ENCODE results near the gene TMEM225B. TPM values are rescaled to one million over a fixed set of nuclear protein-coding genes. Genes with fewer than 3 reads are reported as not detected.
"Not testable (repeated sequence)": the region's sequence is repeated elsewhere in the genome, so short reads cannot be mapped to it uniquely, and the experiment has no call there.

The TMEM225B gene
- total and polyA plus RNA-seq, 4 donors: 0.20 to 1.4 (median 1.0) TPM

DNA sequence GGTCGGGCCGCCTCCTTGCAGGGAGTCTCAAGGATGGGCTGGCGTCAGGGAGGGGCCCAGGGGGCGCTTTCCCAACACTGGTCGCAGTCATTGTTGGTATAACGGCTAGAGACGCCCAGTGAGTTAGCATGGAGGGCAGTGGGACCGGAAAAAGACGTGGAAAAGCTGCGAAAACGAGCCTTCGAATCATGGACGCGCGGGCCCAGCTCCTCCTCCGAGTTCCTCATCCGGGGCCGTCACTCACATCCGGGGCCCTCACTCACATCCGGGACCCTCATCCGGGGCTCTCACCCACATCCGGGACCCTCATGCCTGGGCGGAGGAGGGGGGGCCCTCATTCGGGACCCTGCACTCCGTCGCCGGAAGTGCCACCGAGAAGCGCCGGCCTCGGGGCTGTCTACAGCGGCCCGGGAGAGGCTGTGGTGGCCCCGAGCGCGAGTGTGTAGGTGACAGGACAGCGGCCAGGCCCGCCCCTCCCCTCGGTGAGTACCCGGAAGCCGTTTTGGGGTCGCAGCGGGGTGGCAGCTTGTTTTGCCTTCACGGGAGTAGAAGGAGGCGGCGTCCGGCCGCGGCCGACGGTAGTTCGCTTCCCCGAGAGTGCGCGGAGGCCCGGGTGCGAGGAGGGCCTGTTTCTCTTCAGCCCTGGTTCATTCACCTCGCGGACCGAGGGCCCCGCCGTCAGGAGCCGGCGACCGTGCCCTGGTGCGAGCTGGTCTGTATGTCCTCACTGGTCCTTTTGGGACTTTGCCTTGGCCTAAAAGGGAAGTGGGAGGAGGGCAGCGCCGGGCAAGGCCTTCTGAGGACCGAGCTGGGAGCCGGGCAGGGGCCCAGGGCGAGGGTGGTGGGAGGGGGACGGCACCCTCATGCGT, 39.5 kb upstream of the TMEM225B start, which contains the start of gene ZNF655:
Gene ZNF655 (plus strand): TSS at position 337 of the 869 bp plus-strand sequence. CDS start 1,918 bp downstream, outside the sequence.
- no peaks in the 10 kb centered on the region for H3K9me3 ChIP-seq (ENCODE audit: control insufficient read depth, insufficient read depth, low read length)
- DNase-seq (ENCODE audit: low read depth in 4 of 6, low spot score in 6 of 6): peak; percentile 88 to 99 (median 93)
- 0% methylated on average over 73 of the region's 73 CpGs for WGBS (ENCODE audit: insufficient coverage)
- H3K27me3 ChIP-seq (ENCODE audit: control insufficient read depth, insufficient read depth, low read length): no peaks in the 10 kb centered on the region
- H3K36me3 ChIP-seq (ENCODE audit: control insufficient read depth, insufficient read depth, low read length): peaks cover 35% of the 10 kb centered on the region
- H3K4me1 ChIP-seq (ENCODE audit: control insufficient read depth, insufficient read depth, low read length): peaks cover 21% of the 10 kb centered on the region
- peak within 1 kb of the TSS; percentile 98 for H3K27ac ChIP-seq (ENCODE audit: low read depth, low read length)
- H3K4me3 ChIP-seq (ENCODE audit: low read depth, low read length): peak within 1 kb of the TSS; percentile 98

DNA sequence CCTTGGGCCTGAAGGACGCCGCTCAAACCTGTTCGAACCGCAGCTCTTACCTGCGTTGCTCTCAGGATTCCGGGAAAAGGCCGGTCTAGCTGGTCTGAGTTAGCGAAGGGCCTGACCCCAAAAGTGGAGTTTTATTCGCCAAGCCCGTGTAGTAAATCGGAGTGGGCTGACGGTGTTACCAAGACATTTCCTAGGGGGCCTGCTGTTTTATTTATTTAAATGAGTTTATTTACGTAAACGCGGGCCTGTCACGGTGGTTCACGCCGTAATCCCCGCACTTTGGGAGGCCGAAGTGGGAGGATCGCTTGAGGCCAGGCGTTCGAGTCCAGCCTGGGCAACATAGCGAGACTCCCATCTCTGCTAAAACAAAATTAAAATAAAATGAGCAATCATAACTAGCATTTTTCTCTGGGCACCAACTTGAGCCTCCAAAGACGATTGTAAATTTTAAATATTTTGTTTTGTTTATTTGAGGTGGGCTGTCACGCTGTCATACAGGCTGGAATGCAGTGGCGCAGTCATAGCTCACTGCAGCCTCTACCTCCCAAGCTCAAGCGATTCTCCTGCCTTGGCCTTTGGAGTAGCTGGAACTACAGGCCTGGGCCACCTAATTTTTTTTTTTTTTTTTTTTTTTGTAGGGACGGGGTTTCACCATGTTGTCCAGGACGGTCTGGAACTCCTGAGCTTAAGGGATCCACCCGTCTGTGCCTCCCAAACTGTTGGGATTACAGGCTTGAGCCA, 38.7 kb upstream of the TMEM225B start:
- H3K36me3 ChIP-seq (ENCODE audit: control insufficient read depth, insufficient read depth, low read length): peaks cover 38% of the 10 kb centered on the region
- H3K27ac ChIP-seq (ENCODE audit: low read depth, low read length): peak overlapping the region; percentile 98
- H3K4me1 ChIP-seq (ENCODE audit: control insufficient read depth, insufficient read depth, low read length): peaks cover 21% of the 10 kb centered on the region
- no peak for DNase-seq (ENCODE audit: low read depth in 4 of 6, low spot score in 6 of 6)
- peak overlapping the region; percentile 98 for H3K4me3 ChIP-seq (ENCODE audit: low read depth, low read length)
- no peaks in the 10 kb centered on the region for H3K27me3 ChIP-seq (ENCODE audit: control insufficient read depth, insufficient read depth, low read length)
- WGBS (ENCODE audit: insufficient coverage): 7% methylated on average over 21 of the region's 31 CpGs
- no peaks in the 10 kb centered on the region for H3K9me3 ChIP-seq (ENCODE audit: control insufficient read depth, insufficient read depth, low read length)

DNA sequence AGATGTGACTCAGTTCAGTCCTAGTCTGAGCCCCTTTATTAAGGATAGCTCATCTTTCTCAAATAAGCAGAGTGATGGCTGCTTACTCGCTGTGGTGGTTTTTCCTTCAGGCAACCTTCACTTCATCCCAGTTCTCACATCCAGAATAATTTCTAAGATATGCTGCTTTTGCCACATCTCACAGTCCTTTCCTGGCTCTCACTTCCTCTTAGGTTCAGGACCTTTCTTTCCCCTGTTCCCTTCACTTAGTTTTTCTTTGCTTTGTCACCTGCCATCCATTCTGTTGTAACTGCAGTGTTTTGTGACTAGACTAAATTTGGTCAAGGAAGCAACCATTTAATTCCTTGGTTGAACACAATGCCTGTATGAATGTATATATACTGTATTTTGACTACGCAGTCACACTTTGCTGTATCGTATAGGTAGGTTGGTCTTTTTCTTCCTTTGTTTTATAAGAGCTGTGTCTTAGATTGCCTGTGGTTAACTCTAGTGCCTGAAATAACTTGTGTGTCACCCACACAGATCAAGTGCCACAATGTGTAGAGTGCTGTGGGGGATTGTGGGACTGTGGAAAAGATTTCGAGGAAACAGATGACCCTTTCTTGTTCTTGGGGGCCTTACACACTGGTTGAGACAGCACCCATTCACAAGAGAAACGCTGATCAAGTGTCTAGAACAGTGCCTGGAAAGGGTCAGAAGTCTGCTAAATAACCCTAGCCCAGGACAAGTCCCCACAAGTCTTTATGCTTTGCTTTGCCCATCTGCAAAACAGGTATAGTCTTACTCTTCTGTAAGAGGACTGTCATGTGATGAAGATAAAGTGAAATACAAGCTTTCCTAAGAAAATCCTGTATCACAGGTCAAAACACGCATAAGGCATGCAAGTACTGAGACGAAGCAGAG, 37.0 kb upstream of the TMEM225B start:
- Histone ChIP-seq H3K9me3 (ENCODE audit: control insufficient read depth, insufficient read depth, low read length) (no peaks in the 10 kb centered on the region), H3K4me3 (ENCODE audit: low read depth, low read length) (no peak overlapping the region), H3K4me1 (ENCODE audit: control insufficient read depth, insufficient read depth, low read length) (peaks cover 21% of the 10 kb centered on the region), H3K36me3 (ENCODE audit: control insufficient read depth, insufficient read depth, low read length) (peaks cover 42% of the 10 kb centered on the region), H3K27me3 (ENCODE audit: control insufficient read depth, insufficient read depth, low read length) (no peaks in the 10 kb centered on the region), H3K27ac (ENCODE audit: low read depth, low read length) (no peak overlapping the region)
- no peak for DNase-seq (ENCODE audit: low read depth in 4 of 6, low spot score in 6 of 6)
- WGBS (ENCODE audit: insufficient coverage): 81% methylated on average over 2 of the region's 7 CpGs

DNA sequence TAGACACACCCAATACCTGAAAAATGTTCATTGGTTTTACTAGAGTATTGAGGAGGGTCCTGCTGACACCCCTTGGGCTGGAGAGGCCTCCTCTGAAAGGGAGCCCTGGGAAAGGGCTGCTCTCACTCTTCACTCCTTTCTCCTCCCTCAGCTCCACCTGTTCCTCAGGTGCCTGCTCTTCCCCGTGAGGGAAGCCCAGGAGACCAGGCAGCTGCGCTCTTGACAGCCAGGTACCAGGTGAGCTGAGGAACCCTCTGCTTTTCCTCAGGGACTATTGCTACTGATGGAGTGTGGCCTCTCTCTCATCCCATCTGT, 36.4 kb upstream of the TMEM225B start:
- H3K36me3 ChIP-seq (ENCODE audit: control insufficient read depth, insufficient read depth, low read length): peaks cover 41% of the 10 kb centered on the region
- H3K4me3 ChIP-seq (ENCODE audit: low read depth, low read length): no peak overlapping the region
- peaks cover 21% of the 10 kb centered on the region for H3K4me1 ChIP-seq (ENCODE audit: control insufficient read depth, insufficient read depth, low read length)
- H3K9me3 ChIP-seq (ENCODE audit: control insufficient read depth, insufficient read depth, low read length): no peaks in the 10 kb centered on the region
- WGBS (ENCODE audit: insufficient coverage): 100% methylated on average over 2 of the region's 2 CpGs
- H3K27me3 ChIP-seq (ENCODE audit: control insufficient read depth, insufficient read depth, low read length): no peaks in the 10 kb centered on the region
- DNase-seq (ENCODE audit: low read depth in 4 of 6, low spot score in 6 of 6): no peak
- no peak overlapping the region for H3K27ac ChIP-seq (ENCODE audit: low read depth, low read length)

DNA sequence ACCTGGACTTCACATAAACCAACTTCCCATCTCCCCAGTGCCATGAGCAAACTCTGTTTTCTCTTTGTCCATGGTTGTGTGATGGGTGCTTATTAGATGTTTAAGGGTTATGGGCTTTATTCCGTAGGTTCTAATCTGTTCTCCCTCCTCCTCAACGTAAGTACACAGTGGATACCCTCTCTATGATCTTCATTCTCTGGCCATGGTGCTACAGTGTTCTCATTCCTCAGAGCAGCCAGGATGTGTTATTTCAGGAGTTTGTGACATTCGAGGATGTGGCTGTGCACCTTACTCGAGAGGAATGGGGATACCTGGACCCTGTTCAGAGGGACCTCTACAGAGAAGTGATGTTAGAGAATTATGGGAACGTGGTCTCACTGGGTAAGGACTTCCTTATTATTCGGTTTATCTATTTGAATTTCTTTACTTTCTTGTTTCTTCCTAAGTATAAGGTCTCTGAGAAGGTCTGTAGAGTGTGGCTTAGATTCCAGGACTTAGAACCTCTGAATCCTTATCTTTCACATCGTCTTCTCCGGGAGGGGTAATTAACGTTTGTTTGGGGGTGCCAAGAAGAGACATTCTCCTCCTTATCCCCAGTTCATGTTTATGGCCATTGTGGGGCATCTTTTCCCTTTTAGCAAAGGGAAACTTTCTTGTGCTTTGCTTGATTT, 35.8 kb upstream of the TMEM225B start:
- WGBS (ENCODE audit: insufficient coverage): no CpG with 5 or more reads among the region's 9 CpGs
- Histone ChIP-seq H3K4me1 (ENCODE audit: control insufficient read depth, insufficient read depth, low read length) (peaks cover 15% of the 10 kb centered on the region), H3K4me3 (ENCODE audit: low read depth, low read length) (no peak overlapping the region), H3K27me3 (ENCODE audit: control insufficient read depth, insufficient read depth, low read length) (no peaks in the 10 kb centered on the region), H3K36me3 (ENCODE audit: control insufficient read depth, insufficient read depth, low read length) (peaks cover 43% of the 10 kb centered on the region), H3K27ac (ENCODE audit: low read depth, low read length) (no peak overlapping the region), H3K9me3 (ENCODE audit: control insufficient read depth, insufficient read depth, low read length) (no peaks in the 10 kb centered on the region)
- DNase-seq (ENCODE audit: low read depth in 4 of 6, low spot score in 6 of 6): no peak

DNA sequence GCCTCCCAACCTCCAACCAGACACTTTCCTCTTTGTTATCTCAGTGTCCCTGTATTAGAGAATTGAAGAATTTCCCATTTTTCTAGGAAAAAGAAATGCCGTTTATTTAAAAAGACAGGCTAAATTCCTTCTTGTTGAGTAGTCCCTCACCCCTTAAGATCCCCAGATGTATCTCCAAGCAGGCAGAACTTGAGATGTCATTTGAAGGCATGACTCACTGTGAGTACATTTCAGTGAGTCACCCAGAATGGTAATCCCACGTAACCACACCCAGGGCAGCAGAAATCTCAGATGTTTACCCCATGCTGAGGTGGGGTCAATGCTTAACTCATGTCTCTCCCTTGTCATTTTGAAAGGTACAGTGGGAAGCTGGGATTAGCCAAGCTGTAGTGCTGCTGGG, 35.2 kb upstream of the TMEM225B start:
- Histone ChIP-seq H3K27ac (ENCODE audit: low read depth, low read length) (no peak overlapping the region), H3K4me3 (ENCODE audit: low read depth, low read length) (no peak overlapping the region)
- DNase-seq (ENCODE audit: low read depth in 4 of 6, low spot score in 6 of 6): no peak

DNA sequence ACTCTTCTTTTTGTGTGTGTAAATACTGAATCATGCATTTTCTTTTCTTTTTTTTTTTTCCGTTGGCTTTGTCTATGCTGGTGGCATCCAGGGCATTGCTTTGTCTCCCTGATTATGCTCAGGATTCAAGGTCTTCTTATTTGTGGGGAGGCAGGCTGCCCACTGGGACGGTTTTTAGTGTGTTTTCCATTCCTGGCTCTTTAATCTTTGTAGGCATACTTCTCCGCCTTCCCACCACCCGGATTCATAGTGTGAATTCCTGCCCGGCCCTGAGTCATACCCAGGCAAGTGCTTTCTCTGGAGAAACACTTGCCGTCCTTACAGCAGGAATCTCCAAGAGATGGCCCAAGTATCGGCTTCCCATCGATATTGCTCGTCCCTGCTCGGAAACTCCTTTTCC, 34.4 kb upstream of the TMEM225B start:
- 94% methylated on average over 5 of the region's 10 CpGs for WGBS (ENCODE audit: insufficient coverage)
- H3K9me3 ChIP-seq (ENCODE audit: control insufficient read depth, insufficient read depth, low read length): no peaks in the 10 kb centered on the region
- no peaks in the 10 kb centered on the region for H3K27me3 ChIP-seq (ENCODE audit: control insufficient read depth, insufficient read depth, low read length)
- no peak overlapping the region for H3K4me3 ChIP-seq (ENCODE audit: low read depth, low read length)
- no peak overlapping the region for H3K27ac ChIP-seq (ENCODE audit: low read depth, low read length)
- peaks cover 15% of the 10 kb centered on the region for H3K4me1 ChIP-seq (ENCODE audit: control insufficient read depth, insufficient read depth, low read length)
- peaks cover 49% of the 10 kb centered on the region for H3K36me3 ChIP-seq (ENCODE audit: control insufficient read depth, insufficient read depth, low read length)
- DNase-seq (ENCODE audit: low read depth in 4 of 6, low spot score in 6 of 6): no peak

More for the DNA sequence above, 35.2 kb upstream of the TMEM225B start:
- WGBS (ENCODE audit: insufficient coverage): 100% methylated on average over 1 of the region's 2 CpGs
- peaks cover 44% of the 10 kb centered on the region for H3K36me3 ChIP-seq (ENCODE audit: control insufficient read depth, insufficient read depth, low read length)
- H3K27me3 ChIP-seq (ENCODE audit: control insufficient read depth, insufficient read depth, low read length): no peaks in the 10 kb centered on the region
- H3K4me1 ChIP-seq (ENCODE audit: control insufficient read depth, insufficient read depth, low read length): peaks cover 15% of the 10 kb centered on the region
- no peaks in the 10 kb centered on the region for H3K9me3 ChIP-seq (ENCODE audit: control insufficient read depth, insufficient read depth, low read length)

DNA sequence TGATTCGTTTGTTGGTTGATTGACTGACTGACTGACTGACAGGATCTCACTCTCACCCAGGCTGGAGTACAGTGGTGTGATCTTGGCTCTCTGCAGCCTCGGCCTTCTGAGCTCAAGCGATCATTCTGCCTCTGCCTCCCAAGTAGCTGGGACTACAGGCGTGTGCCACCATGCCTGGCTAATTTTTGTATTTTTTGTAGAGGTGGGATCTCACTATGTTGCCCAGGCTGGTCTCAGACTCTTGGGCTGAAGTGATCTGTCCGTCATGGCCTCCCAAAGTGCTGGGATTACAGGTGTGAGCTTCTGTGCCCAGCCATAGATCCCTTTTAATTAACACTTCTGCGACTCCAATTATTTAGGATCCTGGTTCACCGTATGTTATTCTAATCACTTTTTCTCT, 29.3 kb upstream of the TMEM225B start:
- H3K27me3 ChIP-seq (ENCODE audit: control insufficient read depth, insufficient read depth, low read length); DNase-seq (ENCODE audit: low read depth in 4 of 6, low spot score in 6 of 6); H3K9me3 ChIP-seq (ENCODE audit: control insufficient read depth, insufficient read depth, low read length); H3K4me3 ChIP-seq (ENCODE audit: low read depth, low read length); H3K27ac ChIP-seq (ENCODE audit: low read depth, low read length); H3K4me1 ChIP-seq (ENCODE audit: control insufficient read depth, insufficient read depth, low read length): not testable (repeated sequence)
- WGBS (ENCODE audit: insufficient coverage): 90% methylated on average over 4 of the region's 7 CpGs
- peaks cover 24% of the 10 kb centered on the region for H3K36me3 ChIP-seq (ENCODE audit: control insufficient read depth, insufficient read depth, low read length)

DNA sequence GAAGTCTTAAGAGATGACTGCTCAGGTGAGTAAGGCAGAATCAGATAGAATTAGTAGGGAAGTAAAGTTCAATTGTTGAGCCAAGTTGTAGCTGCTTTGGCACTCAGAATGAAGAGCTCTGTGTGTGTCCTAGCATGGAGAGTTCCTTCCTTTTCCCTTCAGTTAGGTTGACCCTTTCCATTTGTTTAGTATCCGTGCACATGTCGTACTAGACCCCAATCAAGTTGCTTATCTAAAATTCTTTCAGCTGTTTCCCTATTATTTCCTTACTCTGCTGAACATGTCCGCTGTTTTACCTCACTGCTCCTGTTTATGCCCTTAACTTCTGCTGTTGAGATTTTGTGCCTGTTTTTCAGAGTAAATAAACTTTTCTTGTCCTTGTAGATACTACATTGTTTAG, 26.3 kb upstream of the TMEM225B start:
- no peak for DNase-seq (ENCODE audit: low read depth in 4 of 6, low spot score in 6 of 6)
- Histone ChIP-seq H3K4me1 (ENCODE audit: control insufficient read depth, insufficient read depth, low read length) (no peaks in the 10 kb centered on the region), H3K36me3 (ENCODE audit: control insufficient read depth, insufficient read depth, low read length) (peaks cover 16% of the 10 kb centered on the region), H3K27ac (ENCODE audit: low read depth, low read length) (no peak overlapping the region), H3K4me3 (ENCODE audit: low read depth, low read length) (no peak overlapping the region), H3K9me3 (ENCODE audit: control insufficient read depth, insufficient read depth, low read length) (no peaks in the 10 kb centered on the region), H3K27me3 (ENCODE audit: control insufficient read depth, insufficient read depth, low read length) (no peaks in the 10 kb centered on the region)
- 92% methylated on average over 2 of the region's 3 CpGs for WGBS (ENCODE audit: insufficient coverage)
